HG02938 (cell line): ENCODE results near the gene PER3.

Experiments used
- ATAC-seq: cut with Tn5 transposase; IDR thresholded peaks from one replicate; pipeline ENCODE4 v1.9.1; 2021; ENCODE audit warnings: mild to moderate bottlenecking, moderate library complexity; ENCODE audit not compliant: unreplicated experiment

The PER3 gene

DNA sequence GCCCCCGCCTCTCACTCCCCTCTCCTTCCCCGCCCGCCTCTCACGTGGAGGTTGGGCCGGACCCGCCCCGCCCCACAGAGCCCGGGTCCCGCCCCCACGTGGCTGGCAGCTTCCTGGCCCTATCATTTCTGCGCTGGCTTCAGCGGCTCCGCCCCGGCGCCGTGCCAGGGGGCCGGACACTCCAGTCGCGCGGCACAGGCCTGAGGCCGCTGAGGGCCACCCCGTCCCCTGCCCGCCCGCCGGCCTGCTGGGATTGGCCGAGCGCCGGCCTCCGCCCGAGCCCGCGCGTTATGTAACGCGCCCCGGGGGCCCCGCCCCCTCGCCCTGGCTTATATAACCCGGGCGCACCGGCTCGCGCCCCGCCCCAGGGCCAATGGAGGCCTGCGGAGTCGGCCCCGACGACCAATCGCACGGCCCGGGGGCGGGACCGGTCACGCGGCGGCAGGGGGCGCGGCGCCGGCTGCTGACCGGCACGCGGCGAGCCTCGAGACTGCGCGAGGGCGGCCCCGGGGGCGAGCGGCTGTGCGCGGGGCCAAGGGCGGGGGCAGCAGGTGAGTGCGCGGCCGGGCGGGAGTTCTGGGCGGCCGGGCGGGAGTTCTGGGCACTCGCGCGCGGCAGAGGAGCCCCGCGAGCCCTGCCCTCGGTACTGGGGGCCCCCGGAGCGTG is at the start of gene PER3:
Gene PER3 (plus strand): TSS at position 466 of the 666 bp plus-strand sequence. CDS start 587 bp downstream, outside the sequence.
- peak; percentile 87 for ATAC-seq

DNA sequence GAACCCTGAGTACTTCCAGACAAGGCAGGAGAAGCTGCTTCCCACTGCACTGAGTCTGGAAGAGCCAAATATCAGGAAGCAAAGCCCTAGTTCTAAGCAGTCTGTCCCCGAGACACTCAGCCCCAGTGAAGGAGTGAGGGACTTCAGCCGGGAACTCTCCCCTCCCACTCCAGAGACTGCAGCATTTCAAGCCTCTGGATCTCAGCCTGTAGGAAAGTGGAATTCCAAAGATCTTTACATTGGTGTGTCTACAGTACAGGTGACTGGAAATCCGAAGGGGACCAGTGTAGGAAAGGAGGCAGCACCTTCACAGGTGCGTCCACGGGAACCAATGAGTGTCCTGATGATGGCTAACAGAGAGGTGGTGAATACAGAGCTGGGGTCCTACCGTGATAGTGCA is 46.0 kb upstream of the PER3 start:
- no peak for ATAC-seq

DNA sequence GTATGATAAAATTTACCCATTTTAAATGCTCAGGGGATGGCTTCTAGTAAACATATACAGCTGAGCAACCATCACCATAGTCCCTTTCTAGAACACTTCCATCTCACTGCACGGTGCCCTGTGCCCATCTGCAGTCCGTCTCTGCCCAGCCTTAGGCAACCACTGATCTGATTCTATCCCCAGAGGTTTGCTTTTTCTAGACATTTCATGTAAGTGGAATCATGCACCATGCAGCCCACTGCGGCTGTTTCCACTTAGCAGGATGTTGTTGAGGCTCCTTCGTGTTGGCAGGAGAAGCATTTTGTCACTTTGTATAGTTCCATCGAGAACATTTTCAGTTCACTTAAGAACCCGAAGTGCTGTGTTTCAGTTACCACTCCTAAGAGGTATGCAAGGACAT is 40.7 kb upstream of the PER3 start:
- ATAC-seq, result no peak

DNA sequence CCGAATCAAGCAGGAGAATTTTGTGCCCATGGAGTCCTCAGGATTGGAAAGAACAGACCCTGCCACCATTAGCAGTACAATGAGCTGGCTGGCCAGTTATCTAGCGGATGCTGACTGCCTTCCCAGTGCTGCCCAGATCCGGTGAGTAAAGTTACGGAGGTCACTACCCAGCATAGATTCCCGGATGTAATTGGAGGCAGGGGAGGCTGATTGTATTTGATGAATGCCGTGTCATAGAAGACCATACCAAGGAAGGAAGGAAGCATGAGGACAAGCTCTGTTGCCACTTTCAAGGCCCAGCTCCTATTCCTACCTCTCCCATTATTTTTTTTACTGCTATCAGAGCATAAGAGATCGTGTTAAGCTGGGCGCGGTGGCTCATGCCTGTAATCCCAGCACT is 39.2 kb upstream of the PER3 start:
- ATAC-seq, result no peak

DNA sequence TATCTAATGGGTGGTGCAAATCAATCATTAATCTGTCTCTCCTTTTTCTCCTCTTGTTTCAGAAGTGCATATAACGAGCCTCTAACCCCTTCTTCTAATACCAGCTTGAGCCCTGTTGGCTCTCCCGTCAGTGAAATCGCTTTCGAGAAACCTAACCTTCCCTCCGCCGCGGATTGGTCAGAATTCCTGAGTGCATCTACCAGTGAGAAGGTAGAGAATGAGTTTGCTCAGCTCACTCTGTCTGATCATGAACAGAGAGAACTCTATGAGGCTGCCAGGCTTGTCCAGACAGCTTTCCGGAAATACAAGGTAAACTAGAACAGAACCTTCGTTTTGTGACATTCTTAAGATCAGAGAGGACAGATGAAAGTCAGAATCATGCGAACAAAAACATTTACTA is 38.3 kb upstream of the PER3 start:
- no peak for ATAC-seq

GRCh38 chr1:7747605-7748004 is 36.5 kb upstream of the PER3 start:
- no peak for ATAC-seq

GRCh38 chr1:7749126-7749525 is 35.0 kb upstream of the PER3 start:
- ATAC-seq, result no peak

DNA sequence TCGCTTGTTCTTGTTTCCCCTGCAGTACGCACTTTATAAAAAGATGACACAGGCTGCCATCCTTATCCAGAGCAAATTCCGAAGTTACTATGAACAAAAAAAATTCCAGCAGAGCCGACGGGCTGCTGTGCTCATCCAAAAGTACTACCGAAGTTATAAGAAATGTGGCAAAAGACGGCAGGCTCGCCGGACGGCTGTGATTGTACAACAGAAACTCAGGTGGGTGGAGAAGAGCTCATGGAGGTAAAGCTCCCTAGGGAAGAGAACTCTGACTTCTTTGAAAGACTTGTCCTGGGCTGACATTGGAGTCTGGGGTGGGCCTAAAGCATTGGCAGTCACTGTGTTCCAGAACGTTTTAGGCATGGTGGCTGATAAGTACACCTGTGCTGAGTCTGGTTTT is 32.9 kb upstream of the PER3 start:
- no peak for ATAC-seq

- no peak for ATAC-seq
Measured at GRCh38 chr1:7752512-7753417, 31.3 kb upstream of the PER3 start.

DNA sequence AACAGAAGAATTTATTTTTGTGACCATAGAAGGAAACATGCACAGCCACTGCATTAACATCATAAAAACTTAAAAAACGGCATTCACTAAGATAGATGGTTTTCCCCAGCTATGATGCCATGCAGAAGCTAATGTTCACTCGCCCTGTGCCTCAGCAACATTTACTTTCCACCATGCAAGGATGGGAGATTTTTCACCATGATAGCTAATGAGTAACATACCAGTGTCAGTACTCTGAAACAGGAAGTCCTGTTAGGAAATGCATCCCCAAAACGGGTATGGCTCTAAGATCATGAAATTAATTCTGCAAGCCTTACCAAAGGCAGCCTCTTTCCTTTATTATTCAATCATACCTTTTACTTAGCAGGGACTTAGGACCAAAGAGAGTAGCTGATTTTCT is 30.4 kb upstream of the PER3 start:
- no peak for ATAC-seq

GRCh38 chr1:7754234-7754633 is 29.9 kb upstream of the PER3 start:
- no peak for ATAC-seq

- ATAC-seq, result no peak
Measured at GRCh38 chr1:7755448-7755847, 28.6 kb upstream of the PER3 start.

DNA sequence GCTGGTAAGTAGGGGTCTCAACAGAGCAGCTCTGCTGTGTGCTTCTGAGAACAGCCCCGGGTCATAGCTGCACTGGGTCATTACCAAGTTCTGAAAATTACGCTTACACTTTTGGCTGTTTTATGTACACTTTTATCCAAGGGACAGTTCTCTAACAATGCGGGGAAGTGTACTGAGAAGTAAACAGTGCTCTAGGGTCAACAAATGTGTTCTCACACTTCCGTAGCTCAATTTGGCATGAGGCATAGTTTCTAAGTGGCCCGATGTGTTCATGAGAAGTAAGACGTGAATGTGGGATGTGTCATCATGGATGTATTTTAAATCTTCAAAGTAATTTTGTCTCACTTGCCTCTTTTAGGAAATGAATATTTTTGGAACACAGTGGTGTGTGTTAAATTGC is 23.8 kb upstream of the PER3 start:
- no peak for ATAC-seq

DNA sequence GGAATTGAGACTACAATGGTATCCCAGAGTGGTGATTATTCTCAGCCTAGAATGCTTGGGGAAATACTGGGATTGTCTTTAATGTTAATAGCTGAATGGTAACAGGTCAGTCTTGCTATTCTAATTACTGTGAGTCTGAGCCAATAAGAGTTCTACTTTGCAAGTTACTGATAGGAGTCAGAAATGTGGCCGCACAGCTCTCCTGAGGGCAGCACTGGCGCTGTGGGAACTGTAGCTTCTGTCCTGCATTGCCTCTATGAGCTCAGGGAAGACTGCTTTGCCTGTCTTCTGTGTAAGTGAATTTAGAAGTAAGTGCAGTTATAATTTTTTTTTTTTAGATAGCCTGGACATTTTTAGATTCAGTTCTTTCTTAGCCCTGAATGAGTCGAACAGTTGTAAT is 23.0 kb upstream of the PER3 start:
- ATAC-seq, result no peak

GRCh38 chr1:7767176-7767575 is 16.9 kb upstream of the PER3 start:
- ATAC-seq, result no peak

- no peak for ATAC-seq
Measured at GRCh38 chr1:7768583-7768982, 15.5 kb upstream of the PER3 start.

DNA sequence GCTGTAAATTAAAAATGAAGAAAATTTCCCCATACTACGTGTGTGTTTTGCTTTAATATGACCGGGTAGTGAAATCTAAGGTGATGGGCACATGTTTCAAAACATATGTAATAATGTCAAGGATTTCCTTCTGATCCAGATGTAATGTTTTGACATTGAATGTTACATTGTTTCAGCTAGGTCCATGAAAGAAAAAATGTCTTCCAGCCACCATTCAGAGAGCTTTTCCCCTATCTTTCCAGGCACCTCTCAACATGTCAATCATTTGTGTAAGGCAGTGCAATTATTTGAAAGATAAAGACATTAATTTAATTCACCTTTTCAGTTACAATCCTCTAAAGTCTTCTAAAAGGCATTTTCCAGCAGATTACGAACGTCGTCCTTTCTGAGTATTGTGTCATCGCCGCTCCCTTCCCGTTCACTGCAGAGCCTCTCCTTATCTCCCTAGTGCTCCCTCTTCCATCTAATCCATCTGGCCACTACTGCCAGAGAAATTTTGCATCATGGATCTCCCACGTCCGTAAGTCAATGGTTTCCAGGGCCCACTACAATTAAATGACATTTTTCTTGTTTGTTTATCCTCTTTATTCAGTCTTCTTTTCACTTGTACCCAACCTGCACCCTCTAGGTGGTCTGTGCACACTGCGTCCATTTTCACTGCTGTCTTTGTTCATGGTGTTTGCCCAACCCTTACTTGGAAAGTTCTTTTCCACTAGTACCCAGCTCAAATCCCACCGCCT is 14.2 kb upstream of the PER3 start:
- no peak for ATAC-seq

DNA sequence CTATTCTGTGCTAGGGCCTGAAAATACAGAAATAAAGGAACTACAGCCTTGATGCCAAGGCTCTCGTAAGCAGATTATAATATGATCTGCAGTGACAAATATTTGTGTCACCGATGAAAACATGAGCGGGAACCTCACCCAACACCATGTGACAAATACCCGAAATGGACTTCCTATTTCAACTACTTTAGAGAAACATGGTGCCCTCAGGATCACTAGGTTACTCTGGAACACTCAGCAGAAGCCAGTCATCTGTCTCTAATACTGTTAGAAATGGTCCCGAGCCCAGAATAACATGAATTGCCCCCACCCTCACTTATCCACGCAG is 13.5 kb upstream of the PER3 start:
- no peak for ATAC-seq

GRCh38 chr1:7770997-7771822 is 12.9 kb upstream of the PER3 start, which contains the start of gene VAMP3:
VAMP3 (plus strand) TSS chr1:7771296; CDS start chr1:7771384, 88 bp downstream.
- ATAC-seq, result peak; percentile 72

DNA sequence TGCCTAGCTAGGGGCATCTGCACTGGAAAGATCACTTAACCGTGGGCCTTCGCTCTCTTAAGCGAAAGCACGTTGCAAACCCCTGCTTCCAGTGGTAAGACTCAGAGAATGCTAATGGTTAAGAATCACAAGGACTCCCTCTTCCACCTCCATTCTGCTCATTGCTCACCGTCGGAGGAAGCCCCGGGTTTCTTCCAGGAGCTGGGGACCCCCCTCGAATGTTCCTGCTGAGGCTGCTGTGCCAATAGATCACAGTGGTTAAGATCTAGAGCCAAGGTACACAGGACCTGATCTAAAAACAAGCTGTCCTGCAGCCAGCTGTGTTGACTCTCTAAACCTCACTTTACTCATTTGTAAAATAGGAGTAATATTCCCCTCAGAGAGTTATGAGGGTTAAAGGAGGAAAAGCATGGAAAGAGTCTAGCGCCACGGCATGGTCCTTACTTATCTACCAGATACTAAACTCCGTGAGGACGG is 12.2 kb upstream of the PER3 start:
- no peak for ATAC-seq

DNA sequence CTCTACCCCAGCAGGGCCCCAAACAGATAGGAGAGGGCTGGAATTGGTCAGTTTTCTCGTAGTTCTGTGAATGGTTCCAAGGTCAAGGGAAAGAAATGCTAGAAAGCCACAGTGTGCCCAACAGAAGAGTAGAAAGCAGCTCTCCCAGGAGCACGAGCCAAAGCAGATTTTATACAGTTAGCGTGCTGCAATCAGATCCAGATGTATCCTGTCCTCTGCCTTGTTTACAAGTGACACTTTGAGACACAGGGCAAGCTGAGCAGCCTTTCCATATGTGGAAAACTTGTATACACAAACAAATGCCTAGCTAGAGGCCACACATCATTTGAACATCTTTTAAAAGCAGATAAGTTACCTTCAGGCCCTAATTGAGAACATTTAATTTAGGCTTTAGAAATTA is 6.5 kb upstream of the PER3 start:
- ATAC-seq, result no peak
